Skeletal muscle satellite cell (primary cell): ENCODE results near the gene TRIM31. TPM values are rescaled to one million over a fixed set of nuclear protein-coding genes. Genes with fewer than 3 reads are reported as not detected.
A peak's percentile ranks its signal among the peaks of the same experiment; 100 is the strongest.

Source experiments
- H3K27me3 ChIP-seq: 2 replicates; pipeline ENCODE4 v1.7.0; 2013; ENCODE audit warnings: low read length; ENCODE audit not compliant: control insufficient read depth, insufficient read depth
- H3K36me3 ChIP-seq: 2 replicates; pipeline ENCODE4 v1.7.0; 2013; ENCODE audit warnings: mild to moderate bottlenecking, control low read depth, low read length; ENCODE audit not compliant: insufficient read depth
- H3K4me1 ChIP-seq: 2 replicates; pipeline ENCODE4 v1.7.0; 2013; ENCODE audit warnings: low read length; ENCODE audit not compliant: control insufficient read depth, insufficient read depth
- H3K4me2 ChIP-seq: 2 replicates; pipeline ENCODE4 v1.7.0; 2013; ENCODE audit warnings: mild to moderate bottlenecking, low read length
- H3K4me3 ChIP-seq: 2 replicates; pipeline ENCODE4 v1.7.0; 2013; ENCODE audit warnings: low read length
- H3K9ac ChIP-seq: 2 replicates; pipeline ENCODE4 v1.7.0; 2013; ENCODE audit warnings: mild to moderate bottlenecking, low read depth, low read length, moderate library complexity
- H3K9me3 ChIP-seq: replicated peaks from 2 replicates; pipeline ENCODE4 v1.7.0; 2013; ENCODE audit warnings: mild to moderate bottlenecking, control low read depth, low read length
- total RNA-seq: library from RNA; depleted of rRNA; stranded (reverse); fragments of >200 nt; gene quantifications from 2 replicates; pipeline ENCODE4 v1.2.3, GENCODE V29; 2012; rRNA removed

TRIM31 gene, protein sequence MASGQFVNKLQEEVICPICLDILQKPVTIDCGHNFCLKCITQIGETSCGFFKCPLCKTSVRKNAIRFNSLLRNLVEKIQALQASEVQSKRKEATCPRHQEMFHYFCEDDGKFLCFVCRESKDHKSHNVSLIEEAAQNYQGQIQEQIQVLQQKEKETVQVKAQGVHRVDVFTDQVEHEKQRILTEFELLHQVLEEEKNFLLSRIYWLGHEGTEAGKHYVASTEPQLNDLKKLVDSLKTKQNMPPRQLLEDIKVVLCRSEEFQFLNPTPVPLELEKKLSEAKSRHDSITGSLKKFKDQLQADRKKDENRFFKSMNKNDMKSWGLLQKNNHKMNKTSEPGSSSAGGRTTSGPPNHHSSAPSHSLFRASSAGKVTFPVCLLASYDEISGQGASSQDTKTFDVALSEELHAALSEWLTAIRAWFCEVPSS
- not detected in 2 replicates for total RNA-seq

DNA sequence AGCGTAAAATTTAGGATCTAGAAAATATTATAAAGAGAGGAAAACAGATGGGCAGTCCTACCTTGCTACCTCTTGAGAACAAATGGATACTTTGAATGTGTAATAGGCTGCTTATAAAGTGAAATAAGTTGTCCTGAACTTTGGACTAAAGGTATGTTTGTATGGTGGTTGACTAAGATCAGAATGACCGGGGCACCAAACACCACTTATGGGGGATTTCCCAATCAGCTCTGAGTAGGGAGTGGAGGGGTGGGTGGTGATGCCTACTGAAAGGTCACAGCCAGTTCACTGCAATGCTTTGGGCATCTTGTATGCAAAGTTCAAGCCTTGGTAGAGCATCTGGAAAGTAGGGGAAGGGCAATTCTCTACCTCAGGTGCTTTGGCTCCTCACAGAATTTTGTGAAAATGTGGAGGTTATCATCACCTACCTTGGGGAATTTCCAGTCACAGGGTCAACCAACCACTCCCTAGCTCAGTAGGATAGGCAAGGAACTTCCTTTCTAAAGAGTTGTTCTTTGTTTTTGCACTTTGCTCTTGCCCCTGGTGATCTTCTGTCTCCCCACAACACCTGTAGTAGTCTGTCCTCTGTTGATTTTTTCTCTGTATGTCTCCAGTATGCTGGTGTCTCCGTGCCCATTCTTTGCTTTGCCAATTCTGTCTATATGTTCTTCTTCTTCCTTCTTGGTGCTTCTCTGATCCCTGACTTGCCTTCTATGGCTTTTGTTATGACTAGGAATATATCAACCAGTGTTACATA is at the start of gene TRIM31:
Gene TRIM31, minus strand, starts transcription at position 88 of the 757 bp plus-strand sequence. CDS start 285 bp downstream, outside the sequence.
- Histone ChIP-seq H3K27me3 (peaks cover 68% of the 10 kb centered on the region), H3K9me3 (no peaks in the 10 kb centered on the region), H3K4me2 (no peak within 1 kb of the TSS), H3K4me1 (no peaks in the 10 kb centered on the region), H3K36me3 (no peaks in the 10 kb centered on the region), H3K9ac (no peak within 1 kb of the TSS), H3K4me3 (no peak within 1 kb of the TSS)

DNA sequence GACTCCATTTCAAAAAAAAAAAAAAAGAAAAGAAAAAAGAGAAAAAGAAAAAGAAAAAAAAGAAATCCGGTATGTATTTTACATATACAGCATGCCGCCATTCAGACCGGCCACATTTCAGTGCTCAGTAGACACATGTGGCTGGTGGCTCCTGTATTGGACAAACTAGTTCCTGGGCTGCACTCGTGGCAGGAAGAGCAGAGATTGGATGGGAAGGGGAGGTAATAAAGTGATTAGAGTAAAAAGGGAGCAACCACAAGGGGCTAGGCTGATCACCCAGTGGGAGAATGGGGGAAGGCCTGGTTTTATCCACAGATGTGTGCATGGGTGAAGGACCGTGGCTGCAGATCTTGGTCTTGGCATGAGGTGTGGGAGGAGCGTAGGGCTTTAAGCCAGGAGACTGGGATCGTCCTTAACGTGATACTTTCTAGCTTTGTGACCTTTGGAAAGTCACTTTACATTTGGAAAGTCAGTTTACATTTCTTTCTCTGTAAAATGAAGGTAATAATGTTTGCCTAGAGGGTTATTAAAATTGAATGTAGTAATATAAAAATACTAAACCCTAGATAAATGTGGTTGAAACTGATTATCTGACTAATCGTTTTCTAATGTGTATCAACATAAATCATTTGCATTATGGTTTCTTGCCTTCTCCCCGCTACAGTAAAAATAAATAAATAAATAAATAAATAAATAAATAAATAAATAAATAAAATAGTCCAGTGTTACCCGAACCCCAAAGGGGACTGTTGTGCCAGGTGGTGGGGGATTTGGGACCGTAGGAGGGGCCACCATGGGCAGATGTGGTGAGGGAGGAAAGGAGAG is 49.6 kb upstream of the TRIM31 start:
- no peaks in the 10 kb centered on the region for H3K4me1 ChIP-seq
- H3K9ac ChIP-seq: no peak overlapping the region
- no peak overlapping the region for H3K4me2 ChIP-seq
- no peak overlapping the region for H3K4me3 ChIP-seq
- H3K36me3 ChIP-seq: no peaks in the 10 kb centered on the region
- no peaks in the 10 kb centered on the region for H3K9me3 ChIP-seq
- peaks cover 46% of the 10 kb centered on the region for H3K27me3 ChIP-seq

DNA sequence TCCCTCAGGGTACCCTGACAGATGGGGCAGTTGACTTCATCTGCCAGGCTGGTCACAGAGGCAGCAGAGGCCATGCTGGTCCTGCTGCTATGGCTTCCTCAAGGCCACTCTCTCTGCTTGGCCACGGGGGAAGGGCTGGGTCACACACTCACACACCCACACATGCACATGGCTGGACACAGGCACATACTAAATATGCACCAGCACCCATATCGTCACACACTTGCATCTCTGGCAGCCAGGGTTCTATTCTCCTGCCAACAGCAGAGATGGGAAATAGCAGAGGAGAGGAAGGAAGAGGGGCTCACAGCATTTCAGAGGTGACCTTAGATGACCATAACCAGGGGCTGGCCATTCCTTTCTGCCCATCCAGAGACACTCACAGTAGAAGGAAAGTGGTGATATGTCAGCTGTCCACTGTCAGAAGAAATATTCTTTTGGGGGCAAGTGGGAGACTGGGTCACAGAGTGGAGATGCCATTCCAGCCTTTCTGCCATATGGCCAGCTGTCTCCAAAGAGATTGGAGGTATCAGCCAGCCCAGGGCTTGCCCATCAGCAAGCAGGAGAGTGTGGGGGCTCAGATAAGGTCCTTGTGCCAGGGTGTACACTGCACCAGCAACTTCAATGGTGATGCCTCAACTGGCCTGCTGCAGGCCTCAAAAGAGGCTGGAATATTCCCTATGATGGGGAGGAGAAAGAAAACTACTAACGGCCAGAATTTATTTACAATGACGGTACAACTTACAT is 48.1 kb upstream of the TRIM31 start, which contains the start of gene TRIM10:
Gene TRIM10, minus strand, starts transcription at position 427 of the 747 bp plus-strand sequence. Its CDS starts 353 bp downstream, at position 74.
- Histone ChIP-seq H3K4me1 (peaks cover 5% of the 10 kb centered on the region), H3K9ac (no peak within 1 kb of the TSS), H3K4me3 (no peak within 1 kb of the TSS), H3K36me3 (no peaks in the 10 kb centered on the region), H3K9me3 (no peaks in the 10 kb centered on the region), H3K4me2 (no peak within 1 kb of the TSS), H3K27me3 (peaks cover 36% of the 10 kb centered on the region)

DNA sequence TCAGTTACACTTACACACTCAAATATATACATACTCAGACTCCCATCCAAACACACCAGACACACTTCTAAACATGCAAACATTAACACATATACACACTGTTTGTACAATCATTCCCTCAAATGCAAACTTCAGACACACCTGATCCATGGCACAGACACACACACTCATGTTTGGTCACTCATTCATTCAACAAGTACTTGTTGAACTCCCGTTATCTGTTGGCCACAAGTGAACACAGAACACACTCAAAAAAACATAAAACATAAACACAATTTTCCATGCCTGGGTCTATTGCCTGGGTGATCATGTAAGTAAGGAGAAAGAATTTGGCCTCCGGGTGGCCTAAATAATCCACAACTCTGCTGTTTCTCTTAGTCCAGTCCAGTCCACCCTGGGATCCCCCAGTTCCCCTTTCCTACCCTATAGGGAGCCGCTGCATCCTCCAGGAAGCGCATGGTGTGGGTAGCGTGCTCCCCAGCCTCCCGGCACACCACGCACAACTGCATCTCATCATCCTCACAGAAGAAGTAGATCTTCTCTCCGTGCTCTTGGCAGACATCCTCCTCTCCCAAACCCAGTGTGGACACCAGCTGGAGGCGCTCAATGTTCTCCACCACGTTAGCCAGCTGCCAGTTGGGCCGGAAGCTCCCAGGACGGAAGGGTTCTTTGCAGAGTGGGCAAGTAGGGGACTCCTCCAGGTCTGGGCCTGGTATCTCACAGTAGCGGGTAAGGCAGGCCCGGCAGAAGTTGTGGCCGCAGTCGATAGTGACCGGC is 47.3 kb upstream of the TRIM31 start:
- H3K4me3 ChIP-seq: no peak overlapping the region
- no peak overlapping the region for H3K9ac ChIP-seq
- H3K4me1 ChIP-seq: peaks cover 11% of the 10 kb centered on the region
- H3K4me2 ChIP-seq: no peak overlapping the region
- no peaks in the 10 kb centered on the region for H3K36me3 ChIP-seq
- H3K9me3 ChIP-seq: no peaks in the 10 kb centered on the region
- peaks cover 36% of the 10 kb centered on the region for H3K27me3 ChIP-seq

DNA sequence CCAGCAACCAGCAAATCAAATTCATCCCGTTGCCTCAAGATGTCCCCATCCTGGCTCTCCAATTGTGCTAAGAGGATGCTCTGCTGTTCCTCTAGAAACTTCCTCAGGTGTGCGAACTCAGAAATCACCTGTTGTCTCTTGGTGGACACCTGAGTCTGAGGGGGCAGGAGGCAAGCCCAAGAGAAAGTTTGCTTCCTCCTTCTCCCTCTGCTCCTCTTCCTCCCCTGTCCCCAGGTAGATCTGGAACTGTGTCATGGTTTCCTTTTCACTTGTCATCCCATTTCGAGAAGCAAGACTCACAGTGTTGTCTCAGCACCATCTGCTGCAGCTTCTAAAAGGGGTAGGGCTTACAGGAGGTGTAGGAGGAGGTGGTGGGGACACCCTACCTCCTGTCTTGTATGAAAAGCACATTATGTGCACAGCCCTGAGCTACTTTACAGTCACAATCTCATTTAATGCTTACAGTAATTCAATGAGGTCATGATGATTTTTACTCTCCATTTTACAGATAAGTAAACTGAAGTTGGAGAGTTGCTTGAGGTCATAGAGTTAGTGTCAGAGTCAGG is 45.7 kb upstream of the TRIM31 start:
- Histone ChIP-seq H3K4me1 (peaks cover 20% of the 10 kb centered on the region), H3K9ac (no peak overlapping the region), H3K4me2 (no peak overlapping the region), H3K27me3 (peaks cover 34% of the 10 kb centered on the region), H3K9me3 (no peaks in the 10 kb centered on the region), H3K36me3 (no peaks in the 10 kb centered on the region), H3K4me3 (no peak overlapping the region)

DNA sequence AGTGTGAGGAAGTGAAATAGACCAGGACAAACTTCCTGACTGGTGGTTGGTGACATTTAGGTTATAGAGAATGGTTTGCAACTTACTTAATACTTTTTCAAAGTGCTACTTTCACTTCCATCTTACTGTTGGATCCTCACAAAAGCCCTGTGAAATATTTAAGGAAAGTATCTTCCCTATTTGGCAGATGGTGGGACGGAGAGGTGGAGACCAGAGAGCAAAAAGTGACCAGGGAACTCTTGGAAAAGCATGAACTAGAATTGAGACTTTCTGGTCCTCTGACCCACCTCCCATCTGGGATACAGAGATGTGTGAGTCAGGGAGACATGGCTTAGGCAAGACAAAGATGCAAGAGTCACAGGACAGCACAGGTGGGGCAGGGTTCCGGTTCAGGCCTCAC is 45.1 kb upstream of the TRIM31 start:
- Histone ChIP-seq H3K9me3 (no peaks in the 10 kb centered on the region), H3K27me3 (peaks cover 33% of the 10 kb centered on the region), H3K4me3 (no peak overlapping the region), H3K4me2 (no peak overlapping the region), H3K36me3 (no peaks in the 10 kb centered on the region), H3K4me1 (peaks cover 20% of the 10 kb centered on the region), H3K9ac (no peak overlapping the region)

DNA sequence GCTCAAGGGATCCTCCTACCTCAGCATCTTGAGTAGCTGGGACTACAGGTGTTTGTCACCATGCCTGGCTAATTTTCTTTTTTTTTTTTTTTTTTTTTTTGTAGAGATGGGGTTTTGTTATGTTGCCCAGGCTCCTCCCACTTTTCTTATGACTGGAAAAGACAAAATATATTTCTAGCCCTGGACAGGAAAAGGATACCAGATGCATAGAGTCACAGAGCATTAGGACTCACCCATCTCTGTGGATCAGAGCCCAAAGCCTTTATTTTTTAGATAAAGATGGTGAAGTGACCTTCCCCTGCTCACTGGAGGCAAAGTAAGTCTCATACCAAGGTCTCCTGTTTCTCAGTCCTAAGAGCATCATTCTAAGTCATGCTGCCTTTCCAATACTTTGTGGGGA is 44.7 kb upstream of the TRIM31 start:
- no peaks in the 10 kb centered on the region for H3K9me3 ChIP-seq
- H3K27me3 ChIP-seq: peaks cover 36% of the 10 kb centered on the region
- no peaks in the 10 kb centered on the region for H3K36me3 ChIP-seq

DNA sequence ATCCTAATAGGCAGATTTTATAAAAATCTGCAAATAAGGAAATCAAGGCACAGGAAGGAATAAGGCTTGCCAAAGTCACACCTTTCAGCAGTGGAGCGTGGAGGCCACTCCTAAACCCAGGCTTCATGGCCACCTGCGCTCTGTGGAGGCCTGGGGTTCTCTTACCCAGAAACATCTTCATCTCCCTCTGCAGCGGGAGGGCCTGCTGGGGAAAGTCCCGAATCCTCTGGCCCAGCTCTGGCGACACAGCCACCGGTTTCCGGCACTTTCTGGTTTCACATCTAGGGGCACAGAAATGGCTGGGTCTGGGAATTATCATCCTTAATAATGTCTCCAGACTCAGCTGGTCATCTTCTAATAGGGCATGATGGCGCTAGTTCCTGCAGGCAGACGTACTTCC is 43.9 kb upstream of the TRIM31 start:
- Histone ChIP-seq H3K36me3 (no peaks in the 10 kb centered on the region), H3K9ac (no peak overlapping the region), H3K4me3 (no peak overlapping the region), H3K4me2 (no peak overlapping the region), H3K9me3 (no peaks in the 10 kb centered on the region), H3K27me3 (peaks cover 39% of the 10 kb centered on the region), H3K4me1 (peaks cover 20% of the 10 kb centered on the region)

More for the DNA sequence above, 44.7 kb upstream of the TRIM31 start:
- Histone ChIP-seq H3K4me2 (no peak overlapping the region), H3K9ac (no peak overlapping the region), H3K4me1 (peaks cover 20% of the 10 kb centered on the region), H3K4me3 (no peak overlapping the region)

DNA sequence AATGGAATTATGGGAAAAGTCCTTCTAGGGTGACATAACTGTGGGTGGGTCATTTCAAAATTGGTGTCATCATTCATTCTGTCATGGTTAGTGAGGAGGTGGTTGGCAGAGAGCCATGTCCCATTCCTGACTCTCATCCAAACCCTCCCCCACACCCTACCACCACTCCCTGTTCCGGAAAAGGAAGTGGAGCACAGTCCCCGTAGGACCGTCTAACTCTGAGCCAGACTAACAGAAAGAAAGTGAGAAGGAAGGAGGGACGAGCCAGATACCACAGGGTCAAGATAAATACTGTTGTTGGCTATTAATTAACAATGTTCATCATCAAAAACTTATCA is 43.3 kb upstream of the TRIM31 start:
- H3K4me1 ChIP-seq: peaks cover 20% of the 10 kb centered on the region
- H3K9me3 ChIP-seq: no peaks in the 10 kb centered on the region
- H3K4me2 ChIP-seq: peak overlapping the region; percentile 15
- no peak overlapping the region for H3K9ac ChIP-seq
- H3K4me3 ChIP-seq: no peak overlapping the region
- peaks cover 44% of the 10 kb centered on the region for H3K27me3 ChIP-seq
- H3K36me3 ChIP-seq: no peaks in the 10 kb centered on the region
